Gastrocnemius medialis (tissue), 4 donors: ENCODE results near the gene PCED1B.

Experiments
- CTCF ChIP-seq, 5 experiments: fragments of 450-650 bp in 3 of 5; fragments of 200-600 bp in 2 of 5; sonication (generic) in 2 of 5; IDR thresholded peaks in 4 of 5; conservative IDR thresholded peaks in 1 of 5; 1 replicate in 4 of 5; 2 replicates in 1 of 5; pipeline ENCODE4 v1.5.1; 2016 to 2019; ENCODE audit warnings: antibody characterized with exemption in 5 of 5, mild to moderate bottlenecking in 3 of 5, moderate library complexity in 3 of 5
- POLR2A ChIP-seq, 2 donors: fragments of 450-650 bp; IDR thresholded peaks; one replicate each; pipeline ENCODE4 v1.6.1; 2017; ENCODE audit warnings: antibody characterized with exemption in 2 of 2, mild to moderate bottlenecking in 2 of 2, moderate library complexity in 2 of 2

- TF ChIP-seq POLR2A (IDR thresholded peaks at IDR 0.05): no peak
- no peak for TF ChIP-seq CTCF (IDR thresholded peaks at IDR 0.05 in 4 of 5, conservative IDR thresholded peaks at IDR 0.05 in 1 of 5)
Measured at GRCh38 chr12:47231456-47231855, 152.0 kb downstream of the PCED1B start.
